ENCODE measurements around the gene LINC00305. TPM values are rescaled to one million over a fixed set of nuclear protein-coding genes. Genes with fewer than 3 reads are reported as not detected.

LINC00305 gene
- polyA plus RNA-seq, 3 donors: not detected

DNA sequence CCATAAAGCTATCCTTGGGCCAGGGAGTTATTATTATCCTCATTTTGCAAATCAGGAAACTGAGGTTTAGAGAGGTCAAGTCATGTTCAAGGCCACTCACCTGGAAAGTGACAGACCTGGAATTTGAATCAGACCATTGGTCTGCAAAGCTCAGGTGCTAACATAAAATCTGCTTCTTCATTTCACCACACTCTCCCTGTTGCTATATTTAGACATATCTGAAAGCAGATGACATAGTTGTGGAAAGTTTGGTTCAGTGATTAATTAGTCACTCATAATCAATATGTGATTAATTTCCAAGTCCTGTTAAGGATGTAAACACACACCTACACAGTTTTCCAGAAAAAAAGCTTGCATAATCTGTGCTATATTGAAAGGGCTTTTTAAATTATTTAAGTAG lies 57.4 kb downstream of the LINC00305 start:
- TF ChIP-seq, protein P1, sequence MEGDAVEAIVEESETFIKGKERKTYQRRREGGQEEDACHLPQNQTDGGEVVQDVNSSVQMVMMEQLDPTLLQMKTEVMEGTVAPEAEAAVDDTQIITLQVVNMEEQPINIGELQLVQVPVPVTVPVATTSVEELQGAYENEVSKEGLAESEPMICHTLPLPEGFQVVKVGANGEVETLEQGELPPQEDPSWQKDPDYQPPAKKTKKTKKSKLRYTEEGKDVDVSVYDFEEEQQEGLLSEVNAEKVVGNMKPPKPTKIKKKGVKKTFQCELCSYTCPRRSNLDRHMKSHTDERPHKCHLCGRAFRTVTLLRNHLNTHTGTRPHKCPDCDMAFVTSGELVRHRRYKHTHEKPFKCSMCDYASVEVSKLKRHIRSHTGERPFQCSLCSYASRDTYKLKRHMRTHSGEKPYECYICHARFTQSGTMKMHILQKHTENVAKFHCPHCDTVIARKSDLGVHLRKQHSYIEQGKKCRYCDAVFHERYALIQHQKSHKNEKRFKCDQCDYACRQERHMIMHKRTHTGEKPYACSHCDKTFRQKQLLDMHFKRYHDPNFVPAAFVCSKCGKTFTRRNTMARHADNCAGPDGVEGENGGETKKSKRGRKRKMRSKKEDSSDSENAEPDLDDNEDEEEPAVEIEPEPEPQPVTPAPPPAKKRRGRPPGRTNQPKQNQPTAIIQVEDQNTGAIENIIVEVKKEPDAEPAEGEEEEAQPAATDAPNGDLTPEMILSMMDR (IDR thresholded peaks at IDR 0.05): no peak
- Histone ChIP-seq H2AFZ (ENCODE audit: insufficient read depth, low read depth, low read length, poor library complexity, severe bottlenecking) (no peak overlapping the region), H3K27ac (ENCODE audit: low read depth in 1 of 2, low read length in 2 of 2) (no peak overlapping the region), H3K36me3 (replicated peaks in 1 of 2; ENCODE audit: control insufficient read depth in 1 of 2, insufficient read depth in 2 of 2, low read length in 2 of 2) (no peaks in the 10 kb centered on the region), H3K79me2 (ENCODE audit: insufficient read depth, low read length) (no peaks in the 10 kb centered on the region), H3K9ac (ENCODE audit: insufficient read depth, low read length, poor library complexity, severe bottlenecking) (no peak overlapping the region), H3K9me3 (replicated peaks in 1 of 2; ENCODE audit: control insufficient read depth in 1 of 2, insufficient read depth in 1 of 2, low read length in 2 of 2) (no peaks in the 10 kb centered on the region), H4K20me1 (ENCODE audit: insufficient read depth, low read length) (no peaks in the 10 kb centered on the region), H3K27me3 (ENCODE audit: control insufficient read depth in 2 of 2, insufficient read depth in 2 of 2, low read length in 2 of 2) (no peaks in the 10 kb centered on the region), H3K4me3 (replicated peaks in 1 of 3; ENCODE audit: low read depth in 2 of 3, low read length in 3 of 3) (no peak overlapping the region), H3K4me1 (ENCODE audit: control insufficient read depth in 1 of 2, insufficient read depth in 2 of 2, low read length in 2 of 2) (no peaks in the 10 kb centered on the region), H3K4me2 (replicated peaks; ENCODE audit: extremely low read depth, low read length, poor library complexity, severe bottlenecking) (no peak overlapping the region)
- intact Hi-C loops (cut with micrococcal nuclease): no loop called here
- H3K27me3 Mint-ChIP-seq (ENCODE audit: low read depth in 3 of 3): peaks cover 2 to 7% (median 4%) of the 10 kb centered on the region in 3 donors
- no peaks in the 10 kb centered on the region for H3K36me3 Mint-ChIP-seq
- no peaks in the 10 kb centered on the region for H3K4me1 Mint-ChIP-seq
- H3K4me3 Mint-ChIP-seq: no peak overlapping the region
- DNase-seq: no peak
- no peak overlapping the region for H3K27ac Mint-ChIP-seq
- peaks cover 0 to 8% (median 4%) of the 10 kb centered on the region in 7 donors for H3K9me3 Mint-ChIP-seq

DNA sequence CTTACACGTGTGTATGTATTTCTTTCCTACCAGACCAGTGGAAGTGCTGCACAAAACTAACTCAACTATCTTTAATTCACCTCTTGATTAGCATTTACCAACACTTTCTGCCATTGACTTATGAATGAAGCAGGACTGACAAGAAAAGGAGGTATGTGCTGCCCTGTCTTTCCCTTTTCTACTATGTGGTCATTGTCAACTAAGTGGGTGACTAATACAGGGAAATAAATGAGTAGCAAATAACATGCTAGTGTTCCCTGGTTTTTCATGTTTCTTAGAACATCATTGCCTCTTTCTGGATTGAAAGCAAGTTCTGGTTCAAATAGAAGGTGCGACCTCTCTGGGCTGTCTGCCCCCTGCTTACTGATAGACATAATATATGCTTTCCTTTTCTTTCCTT lies 58.0 kb downstream of the LINC00305 start:
- H3K27me3 Mint-ChIP-seq (ENCODE audit: low read depth in 3 of 3): peaks cover 2 to 7% (median 4%) of the 10 kb centered on the region in 3 donors
- no CpG with 5 or more reads among the region's 2 CpGs for WGBS (ENCODE audit: insufficient coverage)
- TF ChIP-seq, protein P1 (IDR thresholded peaks at IDR 0.05): no peak
- no peak overlapping the region for H3K4me2 ChIP-seq (replicated peaks; ENCODE audit: extremely low read depth, low read length, poor library complexity, severe bottlenecking)
- H3K27ac Mint-ChIP-seq: no peak overlapping the region
- H2AFZ ChIP-seq (ENCODE audit: insufficient read depth, low read depth, low read length, poor library complexity, severe bottlenecking): no peak overlapping the region
- no peak overlapping the region for H3K4me3 Mint-ChIP-seq
- H3K36me3 Mint-ChIP-seq: no peaks in the 10 kb centered on the region
- intact Hi-C loops (cut with micrococcal nuclease): no loop called here
- no peak for DNase-seq
- no peak overlapping the region for H3K27ac ChIP-seq (ENCODE audit: low read depth in 1 of 2, low read length in 2 of 2)
- no peaks in the 10 kb centered on the region for H4K20me1 ChIP-seq (ENCODE audit: insufficient read depth, low read length)
- no peaks in the 10 kb centered on the region for H3K36me3 ChIP-seq (replicated peaks in 1 of 2; ENCODE audit: control insufficient read depth in 1 of 2, insufficient read depth in 2 of 2, low read length in 2 of 2)
- no peaks in the 10 kb centered on the region for H3K27me3 ChIP-seq (ENCODE audit: control insufficient read depth in 2 of 2, insufficient read depth in 2 of 2, low read length in 2 of 2)
- no peak overlapping the region for H3K9ac ChIP-seq (ENCODE audit: insufficient read depth, low read length, poor library complexity, severe bottlenecking)
- no peak overlapping the region for H3K4me3 ChIP-seq (replicated peaks in 1 of 3; ENCODE audit: low read depth in 2 of 3, low read length in 3 of 3)
- H3K9me3 Mint-ChIP-seq: peaks cover 0 to 8% (median 4%) of the 10 kb centered on the region in 7 donors
- no peaks in the 10 kb centered on the region for H3K9me3 ChIP-seq (replicated peaks in 1 of 2; ENCODE audit: control insufficient read depth in 1 of 2, insufficient read depth in 1 of 2, low read length in 2 of 2)
- H3K4me1 ChIP-seq (ENCODE audit: control insufficient read depth in 1 of 2, insufficient read depth in 2 of 2, low read length in 2 of 2): no peaks in the 10 kb centered on the region
- no peaks in the 10 kb centered on the region for H3K79me2 ChIP-seq (ENCODE audit: insufficient read depth, low read length)
- no peaks in the 10 kb centered on the region for H3K4me1 Mint-ChIP-seq
